PC-9 (cell line): ENCODE results near the gene SNU13.

Experiments
- EZH2 ChIP-seq: fragments of 200-600 bp; sonication (generic); IDR thresholded peaks from 2 replicates; pipeline ENCODE4 v1.8.0; 2017; ENCODE audit warnings: antibody characterized with exemption, low read depth
- TF ChIP-seq, protein P1 (sequence below): fragments of 200-600 bp; sonication (generic); conservative IDR thresholded peaks from 2 replicates; pipeline ENCODE4 v1.6.1; 2017; ENCODE audit warnings: mixed run types, antibody characterized with exemption, mild to moderate bottlenecking, moderate library complexity

DNA sequence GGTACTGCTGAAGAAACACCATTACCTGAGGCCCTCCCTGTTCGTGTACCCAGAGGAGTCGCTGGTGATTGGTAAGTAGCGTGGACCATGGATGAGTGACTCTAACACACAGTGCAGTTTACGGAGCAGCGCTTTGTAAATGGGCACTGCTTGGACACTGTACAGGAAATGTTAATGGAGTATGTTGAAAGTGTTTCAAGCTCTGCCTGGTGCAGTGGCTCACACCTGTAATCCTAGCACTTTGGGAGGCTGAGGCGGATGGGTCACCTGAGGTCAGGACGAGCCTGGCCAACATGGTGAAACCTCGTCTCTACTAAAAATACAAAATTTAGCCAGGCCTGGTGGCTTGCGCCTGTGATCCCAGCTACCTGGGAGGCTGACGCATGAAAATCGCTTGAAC is 37.8 kb downstream of the SNU13 start:
- no peak for TF ChIP-seq EZH2
- TF ChIP-seq, protein P1, sequence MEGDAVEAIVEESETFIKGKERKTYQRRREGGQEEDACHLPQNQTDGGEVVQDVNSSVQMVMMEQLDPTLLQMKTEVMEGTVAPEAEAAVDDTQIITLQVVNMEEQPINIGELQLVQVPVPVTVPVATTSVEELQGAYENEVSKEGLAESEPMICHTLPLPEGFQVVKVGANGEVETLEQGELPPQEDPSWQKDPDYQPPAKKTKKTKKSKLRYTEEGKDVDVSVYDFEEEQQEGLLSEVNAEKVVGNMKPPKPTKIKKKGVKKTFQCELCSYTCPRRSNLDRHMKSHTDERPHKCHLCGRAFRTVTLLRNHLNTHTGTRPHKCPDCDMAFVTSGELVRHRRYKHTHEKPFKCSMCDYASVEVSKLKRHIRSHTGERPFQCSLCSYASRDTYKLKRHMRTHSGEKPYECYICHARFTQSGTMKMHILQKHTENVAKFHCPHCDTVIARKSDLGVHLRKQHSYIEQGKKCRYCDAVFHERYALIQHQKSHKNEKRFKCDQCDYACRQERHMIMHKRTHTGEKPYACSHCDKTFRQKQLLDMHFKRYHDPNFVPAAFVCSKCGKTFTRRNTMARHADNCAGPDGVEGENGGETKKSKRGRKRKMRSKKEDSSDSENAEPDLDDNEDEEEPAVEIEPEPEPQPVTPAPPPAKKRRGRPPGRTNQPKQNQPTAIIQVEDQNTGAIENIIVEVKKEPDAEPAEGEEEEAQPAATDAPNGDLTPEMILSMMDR: no peak
